H9 (cell line): ENCODE results near the gene CCM2L. TPM values are rescaled to one million over a fixed set of nuclear protein-coding genes. Genes with fewer than 3 reads are reported as not detected.

ENCODE experiments used
- DNase-seq: peaks from one replicate; pipeline ENCODE4 v3.0.0-alpha.2; 2017
- H2AFZ ChIP-seq: one replicate; pipeline ENCODE4 v1.6.1; 2013; ENCODE audit warnings: mild to moderate bottlenecking, low read length, control low read depth, moderate library complexity
- H2AK5ac ChIP-seq: 2 replicates; pipeline ENCODE4 v1.6.1; 2013; ENCODE audit warnings: low read length, control low read depth, mixed read lengths; ENCODE audit not compliant: insufficient read length
- H2BK120ac ChIP-seq: one replicate; pipeline ENCODE4 v1.6.1; 2013; ENCODE audit warnings: low read depth, mild to moderate bottlenecking, low read length, control low read depth, inconsistent platforms; ENCODE audit not compliant: poor library complexity, severe bottlenecking
- H2BK12ac ChIP-seq: 2 replicates; pipeline ENCODE4 v1.6.1; 2013; ENCODE audit warnings: low read length, control low read depth, mixed read lengths, low read depth; ENCODE audit not compliant: insufficient read length
- H2BK15ac ChIP-seq: 2 replicates; pipeline ENCODE4 v1.6.1; 2013; ENCODE audit warnings: low read depth, low read length, control low read depth
- H2BK20ac ChIP-seq: one replicate; pipeline ENCODE4 v1.6.1; 2013; ENCODE audit warnings: low read depth, mild to moderate bottlenecking, low read length, control low read depth, inconsistent platforms; ENCODE audit not compliant: poor library complexity, severe bottlenecking
- H2BK5ac ChIP-seq: 2 replicates; pipeline ENCODE4 v1.6.1; 2013; ENCODE audit warnings: low read length, control low read depth, mixed read lengths; ENCODE audit not compliant: insufficient read length
- H3K14ac ChIP-seq: 2 replicates; pipeline ENCODE4 v1.6.1; 2013; ENCODE audit warnings: low read length, control low read depth; ENCODE audit not compliant: insufficient read depth
- H3K18ac ChIP-seq: 2 replicates; pipeline ENCODE4 v1.6.1; 2013; ENCODE audit warnings: low read depth, mild to moderate bottlenecking, mixed read lengths, low read length, control low read depth; ENCODE audit not compliant: insufficient read length
- H3K23ac ChIP-seq: 2 replicates; pipeline ENCODE4 v1.6.1; 2013; ENCODE audit warnings: low read length, control low read depth, mixed read lengths, low read depth; ENCODE audit not compliant: insufficient read length
- H3K23me2 ChIP-seq: 2 replicates; pipeline ENCODE4 v1.6.1; 2013; ENCODE audit warnings: low read depth, mild to moderate bottlenecking, mixed read lengths, low read length, control low read depth; ENCODE audit not compliant: insufficient read length, poor library complexity, severe bottlenecking
- H3K27ac ChIP-seq: 2 replicates; pipeline ENCODE4 v1.5.1; 2013; ENCODE audit warnings: low read length, control low read depth, mixed read lengths, low read depth; ENCODE audit not compliant: insufficient read length
- H3K27me3 ChIP-seq: 2 replicates; pipeline ENCODE4 v1.6.1; 2013; ENCODE audit warnings: low read length, control low read depth, inconsistent platforms; ENCODE audit not compliant: insufficient read depth
- H3K4ac ChIP-seq: 2 replicates; pipeline ENCODE4 v1.6.1; 2013; ENCODE audit warnings: low read depth, mild to moderate bottlenecking, control low read depth, inconsistent platforms, low read length, moderate library complexity
- H3K4me1 ChIP-seq: 2 replicates; pipeline ENCODE4 v1.6.1; 2013; ENCODE audit warnings: low read length, control low read depth, inconsistent platforms; ENCODE audit not compliant: insufficient read depth
- H3K4me2 ChIP-seq: 2 replicates; pipeline ENCODE4 v1.6.1; 2013; ENCODE audit warnings: low read length, control low read depth, mixed read lengths; ENCODE audit not compliant: insufficient read length, insufficient read depth
- H3K56ac ChIP-seq: 2 replicates; pipeline ENCODE4 v1.6.1; 2013; ENCODE audit warnings: low read depth, mild to moderate bottlenecking, mixed read lengths, low read length, control low read depth; ENCODE audit not compliant: insufficient read length
- H3K79me1 ChIP-seq: 2 replicates; pipeline ENCODE4 v1.6.1; 2013; ENCODE audit warnings: low read depth, mild to moderate bottlenecking, moderate library complexity, low read length, control low read depth, inconsistent platforms; ENCODE audit not compliant: insufficient read depth, poor library complexity, severe bottlenecking
- H3K79me2 ChIP-seq: 2 replicates; pipeline ENCODE4 v1.6.1; 2013; ENCODE audit warnings: low read length, control low read depth, inconsistent platforms; ENCODE audit not compliant: insufficient read depth
- H3K9ac ChIP-seq: 2 replicates; pipeline ENCODE4 v1.6.1; 2013; ENCODE audit warnings: low read length, control low read depth, mixed read lengths; ENCODE audit not compliant: insufficient read length; ENCODE audit errors: extremely low read depth
- H3K9me3 ChIP-seq: one replicate; pipeline ENCODE4 v1.6.1; 2013; ENCODE audit warnings: low read depth, low read length, inconsistent platforms; ENCODE audit not compliant: control insufficient read depth
- H3T11ph ChIP-seq: one replicate; pipeline ENCODE4 v1.6.1; 2013; ENCODE audit warnings: mild to moderate bottlenecking, low read length, control low read depth, inconsistent platforms
- H4K20me1 ChIP-seq: one replicate; pipeline ENCODE4 v1.6.1; 2013; ENCODE audit not compliant: control insufficient read depth, insufficient read length, insufficient read depth
- H4K5ac ChIP-seq: 2 replicates; pipeline ENCODE4 v1.6.1; 2013; ENCODE audit warnings: low read depth, mild to moderate bottlenecking, mixed read lengths, low read length, control low read depth; ENCODE audit not compliant: insufficient read length
- H4K8ac ChIP-seq: replicated peaks from 2 replicates; pipeline ENCODE4 v1.6.1; 2013; ENCODE audit warnings: low read length, control low read depth, mixed read lengths, low read depth; ENCODE audit not compliant: insufficient read length
- H4K91ac ChIP-seq: 2 replicates; pipeline ENCODE4 v1.6.1; 2013; ENCODE audit warnings: low read depth, mild to moderate bottlenecking, moderate library complexity, mixed read lengths, low read length, control low read depth; ENCODE audit not compliant: insufficient read length
- H3K27ac Mint-ChIP-seq, 3 experiments: 2 replicates in 2 of 3; 3 replicates in 1 of 3; pipeline ENCODE4 v1.8.0; 2020 to 2021; ENCODE audit warnings: mixed read lengths in 3 of 3, mild to moderate bottlenecking in 1 of 3, moderate library complexity in 1 of 3
- H3K27me3 Mint-ChIP-seq: 2 replicates; pipeline ENCODE4 v1.8.0; 2021; ENCODE audit warnings: low read depth, mild to moderate bottlenecking, moderate library complexity, mixed read lengths
- H3K36me3 Mint-ChIP-seq, 3 experiments: 2 replicates in 2 of 3; 3 replicates in 1 of 3; pipeline ENCODE4 v1.8.0; 2020 to 2021; ENCODE audit warnings: low read depth in 3 of 3, mixed read lengths in 3 of 3; ENCODE audit not compliant: insufficient read depth in 1 of 3
- H3K4me1 Mint-ChIP-seq, 2 experiments: 2 replicates each; pipeline ENCODE4 v1.8.0; 2020; ENCODE audit warnings: mixed read lengths in 2 of 2
- H3K4me3 Mint-ChIP-seq, 2 experiments: 2 replicates in 1 of 2; 3 replicates in 1 of 2; pipeline ENCODE4 v1.8.0; 2020 to 2021; ENCODE audit warnings: mild to moderate bottlenecking in 2 of 2, mixed read lengths in 2 of 2, moderate library complexity in 1 of 2
- H3K9me3 Mint-ChIP-seq, 2 experiments: 2 replicates in 1 of 2; 3 replicates in 1 of 2; pipeline ENCODE4 v1.8.0; 2020; ENCODE audit warnings: mild to moderate bottlenecking in 2 of 2, mixed read lengths in 2 of 2, moderate library complexity in 1 of 2
- CTCF ChIP-seq: fragments of 200-600 bp; sonication (generic); conservative IDR thresholded peaks from 3 replicates; pipeline ENCODE4 v1.8.0; 2021; ENCODE audit warnings: antibody characterized with exemption, mild to moderate bottlenecking
- WGBS: extraction: QIAGEN DNeasy Blood & Tissue Kit; methylation state at CpG from one replicate; pipeline ENCODE4 v1.1.7; 2013; ENCODE audit warnings: missing lambda C conversion rate, low lambda C conversion rate, mixed read lengths; ENCODE audit not compliant: insufficient read length; ENCODE audit errors: extremely low coverage; 5-methylcytosine and 5-hydroxymethylcytosine counted together
- total RNA-seq: library from RNA; stranded (reverse); gene quantifications from 2 replicates; pipeline ENCODE4 v1.2.1, GENCODE V29; 2021

Gene CCM2L
- total RNA-seq, 1 experiment from 2014 or later, result 4.6 TPM

DNA sequence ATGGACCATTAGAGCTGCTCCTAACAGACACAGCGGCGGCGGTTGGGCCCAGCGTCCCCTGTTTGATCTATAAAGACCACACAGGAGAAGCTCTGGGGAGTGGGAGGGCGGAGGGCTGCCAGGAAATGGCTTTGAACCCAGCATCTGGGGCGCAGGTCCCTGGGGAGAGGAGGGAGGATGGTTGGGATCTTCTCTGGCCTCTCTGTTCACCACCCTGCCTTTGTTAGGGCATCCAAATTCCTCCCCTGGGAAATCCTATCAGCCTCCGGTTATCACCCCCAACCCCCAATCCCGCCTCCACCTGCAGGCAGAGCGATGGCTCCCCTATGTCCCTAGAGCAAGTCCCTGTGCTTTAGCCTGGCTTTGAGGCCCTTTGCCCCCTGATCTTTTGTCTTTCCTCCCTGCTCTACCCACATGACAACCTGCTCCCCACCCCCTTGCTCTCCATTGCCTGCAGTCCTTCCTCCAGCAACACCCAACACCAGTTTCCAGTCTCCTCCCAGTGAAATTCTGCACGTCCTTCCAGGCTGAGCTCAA lies 35.2 kb upstream of the CCM2L start:
- peak overlapping the region; percentile 42 to 89 (median 63); a peak in 6 of 7 replicates for H3K27ac Mint-ChIP-seq
- peak; percentile 76 for DNase-seq
- no peak overlapping the region for H3K4me2 ChIP-seq

More for the DNA sequence above, 35.2 kb upstream of the CCM2L start:
- H3K27ac ChIP-seq, result no peak overlapping the region
- no peak overlapping the region for H2BK5ac ChIP-seq
- H2AK5ac ChIP-seq, result no peak overlapping the region
- H3K23me2 ChIP-seq, result no peaks in the 10 kb centered on the region
- H3K4me1 ChIP-seq, result no peaks in the 10 kb centered on the region; the same call in 1 of the 2 replicates
- Mint-ChIP-seq H3K9me3 (no peaks in the 10 kb centered on the region; a peak in 1 of 5 replicates), H3K4me3 (peak overlapping the region; percentile 1 to 58), H3K4me1 (peaks cover 18 to 39% of the 10 kb centered on the region in 2 experiments), H3K36me3 (no peaks in the 10 kb centered on the region), H3K27me3 (peaks cover 29% of the 10 kb centered on the region)
- no peak overlapping the region for H2BK12ac ChIP-seq
- H2AFZ ChIP-seq, result no peak overlapping the region
- H4K5ac ChIP-seq, result no peak overlapping the region
- no peak overlapping the region for H2BK15ac ChIP-seq
- no peak overlapping the region for H3K23ac ChIP-seq
- H3K9me3 ChIP-seq, result no peaks in the 10 kb centered on the region
- H3T11ph ChIP-seq, result no peak overlapping the region
- no peaks in the 10 kb centered on the region for H3K27me3 ChIP-seq
- no peak overlapping the region for H3K9ac ChIP-seq
- H2BK120ac ChIP-seq, result no peak overlapping the region
- H3K14ac ChIP-seq, result peak overlapping the region; percentile 2; the same call in 1 of the 2 replicates
- no peaks in the 10 kb centered on the region for H3K79me2 ChIP-seq
- H4K8ac ChIP-seq, result no peak overlapping the region
- no peaks in the 10 kb centered on the region for H3K79me1 ChIP-seq
- H3K18ac ChIP-seq, result peak overlapping the region; percentile 9
- WGBS, result no CpG with 5 or more reads among the region's 10 CpGs
- no peak overlapping the region for H3K4ac ChIP-seq
- no peaks in the 10 kb centered on the region for H4K20me1 ChIP-seq
- no peak overlapping the region for H2BK20ac ChIP-seq
- H4K91ac ChIP-seq, result no peak overlapping the region
- no peak for TF ChIP-seq CTCF
- no peak overlapping the region for H3K56ac ChIP-seq
